ENCODE results near the gene PAMR1. TPM values are rescaled to one million over a fixed set of nuclear protein-coding genes. Genes with fewer than 3 reads are reported as not detected.

The PAMR1 gene
- total RNA-seq, 1 donor = 0.10 TPM

- Histone ChIP-seq H3K4me3 (ENCODE audit: low read length) (no peak overlapping the region), H3K27me3 (ENCODE audit: insufficient read depth, low read length) (peaks cover 2% of the 10 kb centered on the region), H3K9me3 (ENCODE audit: low read depth, low read length) (no peaks in the 10 kb centered on the region), H3K4me1 (ENCODE audit: insufficient read depth, low read length) (no peaks in the 10 kb centered on the region)
These were observed 61.1 kb downstream of the PAMR1 start for GRCh38 chr11:35464308-35464707.

GRCh38 chr11:35463331-35463751 lies 62.1 kb downstream of the PAMR1 start:
- no peaks in the 10 kb centered on the region for H3K4me1 ChIP-seq (ENCODE audit: insufficient read depth, low read length)
- H3K9me3 ChIP-seq (ENCODE audit: low read depth, low read length) = no peaks in the 10 kb centered on the region
- H3K27me3 ChIP-seq (ENCODE audit: insufficient read depth, low read length) = peaks cover 5% of the 10 kb centered on the region
- H3K4me3 ChIP-seq (ENCODE audit: low read length) = no peak overlapping the region

- Histone ChIP-seq H3K4me3 (ENCODE audit: low read length) (no peak overlapping the region), H3K9me3 (ENCODE audit: low read depth, low read length) (no peaks in the 10 kb centered on the region), H3K27me3 (ENCODE audit: insufficient read depth, low read length) (peaks cover 5% of the 10 kb centered on the region), H3K4me1 (ENCODE audit: insufficient read depth, low read length) (no peaks in the 10 kb centered on the region)
These were observed 63.4 kb downstream of the PAMR1 start for GRCh38 chr11:35461917-35462538.

GRCh38 chr11:35459489-35459888 lies 65.9 kb downstream of the PAMR1 start:
- Histone ChIP-seq H3K27me3 (ENCODE audit: insufficient read depth, low read length) (peaks cover 11% of the 10 kb centered on the region), H3K9me3 (ENCODE audit: low read depth, low read length) (no peaks in the 10 kb centered on the region), H3K4me3 (ENCODE audit: low read length) (no peak overlapping the region), H3K4me1 (ENCODE audit: insufficient read depth, low read length) (no peaks in the 10 kb centered on the region)

- no peak overlapping the region for H3K4me3 ChIP-seq (ENCODE audit: low read length)
- no peaks in the 10 kb centered on the region for H3K4me1 ChIP-seq (ENCODE audit: insufficient read depth, low read length)
- H3K27me3 ChIP-seq (ENCODE audit: insufficient read depth, low read length) = peaks cover 11% of the 10 kb centered on the region
- H3K9me3 ChIP-seq (ENCODE audit: low read depth, low read length) = no peaks in the 10 kb centered on the region
These were observed 66.6 kb downstream of the PAMR1 start for GRCh38 chr11:35458846-35459245.

GRCh38 chr11:35454362-35454761 lies 71.1 kb downstream of the PAMR1 start:
- Histone ChIP-seq H3K4me1 (ENCODE audit: insufficient read depth, low read length) (no peaks in the 10 kb centered on the region), H3K9me3 (ENCODE audit: low read depth, low read length) (no peaks in the 10 kb centered on the region), H3K4me3 (ENCODE audit: low read length) (no peak overlapping the region), H3K27me3 (ENCODE audit: insufficient read depth, low read length) (peaks cover 9% of the 10 kb centered on the region)

GRCh38 chr11:35436581-35437250 lies 88.7 kb downstream of the PAMR1 start:
- Histone ChIP-seq H3K9me3 (ENCODE audit: low read depth, low read length) (no peaks in the 10 kb centered on the region), H3K4me3 (ENCODE audit: low read length) (no peak overlapping the region), H3K27me3 (ENCODE audit: insufficient read depth, low read length) (peaks cover 13% of the 10 kb centered on the region), H3K4me1 (ENCODE audit: insufficient read depth, low read length) (no peaks in the 10 kb centered on the region)

- Histone ChIP-seq H3K27me3 (ENCODE audit: insufficient read depth, low read length) (peaks cover 9% of the 10 kb centered on the region), H3K4me3 (ENCODE audit: low read length) (no peak overlapping the region), H3K4me1 (ENCODE audit: insufficient read depth, low read length) (no peaks in the 10 kb centered on the region), H3K9me3 (ENCODE audit: low read depth, low read length) (no peaks in the 10 kb centered on the region)
These were observed 91.8 kb downstream of the PAMR1 start for GRCh38 chr11:35433588-35433987.

GRCh38 chr11:35432464-35432863 lies 93.0 kb downstream of the PAMR1 start:
- Histone ChIP-seq H3K27me3 (ENCODE audit: insufficient read depth, low read length) (peaks cover 12% of the 10 kb centered on the region), H3K4me3 (ENCODE audit: low read length) (no peak overlapping the region), H3K9me3 (ENCODE audit: low read depth, low read length) (no peaks in the 10 kb centered on the region), H3K4me1 (ENCODE audit: insufficient read depth, low read length) (no peaks in the 10 kb centered on the region)

GRCh38 chr11:35427071-35427470 lies 98.3 kb downstream of the PAMR1 start:
- Histone ChIP-seq H3K4me3 (ENCODE audit: low read length) (no peak overlapping the region), H3K4me1 (ENCODE audit: insufficient read depth, low read length) (no peaks in the 10 kb centered on the region), H3K27me3 (ENCODE audit: insufficient read depth, low read length) (peaks cover 42% of the 10 kb centered on the region), H3K9me3 (ENCODE audit: low read depth, low read length) (no peaks in the 10 kb centered on the region)

GRCh38 chr11:35426351-35426750 lies 99.1 kb downstream of the PAMR1 start:
- Histone ChIP-seq H3K27me3 (ENCODE audit: insufficient read depth, low read length) (peaks cover 50% of the 10 kb centered on the region), H3K9me3 (ENCODE audit: low read depth, low read length) (no peaks in the 10 kb centered on the region), H3K4me3 (ENCODE audit: low read length) (no peak overlapping the region), H3K4me1 (ENCODE audit: insufficient read depth, low read length) (no peaks in the 10 kb centered on the region)

GRCh38 chr11:35425603-35426212 lies 99.7 kb downstream of the PAMR1 start:
- H3K27me3 ChIP-seq (ENCODE audit: insufficient read depth, low read length) = peaks cover 56% of the 10 kb centered on the region
- no peaks in the 10 kb centered on the region for H3K9me3 ChIP-seq (ENCODE audit: low read depth, low read length)
- H3K4me3 ChIP-seq (ENCODE audit: low read length) = no peak overlapping the region
- no peaks in the 10 kb centered on the region for H3K4me1 ChIP-seq (ENCODE audit: insufficient read depth, low read length)

GRCh38 chr11:35424157-35424940 lies 101.1 kb downstream of the PAMR1 start:
- H3K4me1 ChIP-seq (ENCODE audit: insufficient read depth, low read length) = no peaks in the 10 kb centered on the region
- H3K27me3 ChIP-seq (ENCODE audit: insufficient read depth, low read length) = peaks cover 68% of the 10 kb centered on the region
- no peak overlapping the region for H3K4me3 ChIP-seq (ENCODE audit: low read length)
- H3K9me3 ChIP-seq (ENCODE audit: low read depth, low read length) = no peaks in the 10 kb centered on the region

GRCh38 chr11:35420371-35420770 lies 105.0 kb downstream of the PAMR1 start:
- Histone ChIP-seq H3K4me3 (ENCODE audit: low read length) (no peak overlapping the region), H3K9me3 (ENCODE audit: low read depth, low read length) (no peaks in the 10 kb centered on the region), H3K4me1 (ENCODE audit: insufficient read depth, low read length) (peaks cover 10% of the 10 kb centered on the region), H3K27me3 (ENCODE audit: insufficient read depth, low read length) (peaks cover 88% of the 10 kb centered on the region)

GRCh38 chr11:35419830-35420333 lies 105.5 kb downstream of the PAMR1 start:
- no peaks in the 10 kb centered on the region for H3K9me3 ChIP-seq (ENCODE audit: low read depth, low read length)
- peaks cover 89% of the 10 kb centered on the region for H3K27me3 ChIP-seq (ENCODE audit: insufficient read depth, low read length)
- H3K4me1 ChIP-seq (ENCODE audit: insufficient read depth, low read length) = peaks cover 10% of the 10 kb centered on the region
- no peak overlapping the region for H3K4me3 ChIP-seq (ENCODE audit: low read length)
